NCI-H2081 (cell line): ENCODE measurements around the gene LAMP5.

Experiments
- DNase-seq, 2 experiments: peaks; one replicate each; lab custom pipeline; 2025; lab: John Stamatoyannopoulos, UW

Gene LAMP5

GRCh38 chr20:9500121-9500520 is 14.3 kb upstream of the LAMP5 start:
- no peak for DNase-seq

GRCh38 chr20:9501473-9501872 is 12.9 kb upstream of the LAMP5 start:
- DNase-seq = no peak

GRCh38 chr20:9503526-9504245 is 10.7 kb upstream of the LAMP5 start:
- DNase-seq = no peak

- DNase-seq = no peak
Measured at GRCh38 chr20:9506280-9506821, 8.0 kb upstream of the LAMP5 start.

GRCh38 chr20:9506964-9507369 is 7.4 kb upstream of the LAMP5 start:
- DNase-seq = no peak

GRCh38 chr20:9507544-9508239 is 6.7 kb upstream of the LAMP5 start:
- no peak for DNase-seq

GRCh38 chr20:9508240-9508661 is 6.1 kb upstream of the LAMP5 start:
- no peak for DNase-seq

GRCh38 chr20:9508696-9509178 is 5.7 kb upstream of the LAMP5 start:
- no peak for DNase-seq

- DNase-seq = no peak
Measured at GRCh38 chr20:9509246-9509645, 5.1 kb upstream of the LAMP5 start.

- no peak for DNase-seq
Measured at GRCh38 chr20:9510911-9511310, 3.5 kb upstream of the LAMP5 start.

GRCh38 chr20:9514072-9514460 is 324 bp upstream of the LAMP5 start:
- DNase-seq = no peak

GRCh38 chr20:9515214-9515585 is 810 bp downstream of the LAMP5 start:
- DNase-seq = no peak

GRCh38 chr20:9515741-9516233 is 1.4 kb downstream of the LAMP5 start:
- DNase-seq = no peak

- DNase-seq = no peak
Measured at GRCh38 chr20:9516234-9516871, 2.0 kb downstream of the LAMP5 start.

- DNase-seq = no peak
Measured at GRCh38 chr20:9517297-9518162, 3.1 kb downstream of the LAMP5 start.

- no peak for DNase-seq
Measured at GRCh38 chr20:9518576-9519175, 4.3 kb downstream of the LAMP5 start.

GRCh38 chr20:9520086-9520485 is 5.7 kb downstream of the LAMP5 start:
- DNase-seq = peak; percentile 8 to 26

GRCh38 chr20:9523636-9524035 is 9.2 kb downstream of the LAMP5 start:
- DNase-seq = no peak

GRCh38 chr20:9531581-9531980 is 17.2 kb downstream of the LAMP5 start:
- peak in 1 of 2 experiments; percentile 41 for DNase-seq

- peak; percentile 84 to 92 for DNase-seq
Measured at GRCh38 chr20:9532069-9532838, 17.9 kb downstream of the LAMP5 start.
